Esophagus muscularis mucosa (tissue), 4 donors: ENCODE data around the gene MTA3. TPM values are rescaled to one million over a fixed set of nuclear protein-coding genes. Genes with fewer than 3 reads are reported as not detected.

Source experiments
- DNase-seq: peaks from one replicate; pipeline ENCODE4 v3.0.0-alpha.2; 2017; ENCODE audit errors: extremely low spot score
- H3K27ac ChIP-seq, 4 donors: fragments of 200-600 bp; sonication (generic); replicated peaks in 1 of 4; 1 replicate in 3 of 4; 2 replicates in 1 of 4; pipeline ENCODE4 v1.5.1; 2016 to 2019; ENCODE audit warnings: mild to moderate bottlenecking in 1 of 4
- H3K27me3 ChIP-seq, 4 donors: fragments of 200-600 bp; sonication (generic); one replicate each; pipeline versions ENCODE4 v1.5.1 to v1.6.0; 2016 to 2019
- H3K36me3 ChIP-seq, 4 donors: fragments of 200-600 bp; sonication (generic); one replicate each; pipeline ENCODE4 v1.5.1; 2016 to 2019
- H3K4me1 ChIP-seq, 4 donors: fragments of 200-600 bp; sonication (generic); one replicate each; pipeline ENCODE4 v1.5.1; 2016 to 2019
- H3K4me3 ChIP-seq, 4 donors: fragments of 200-600 bp; sonication (generic); 1 replicate in 2 of 4; 2 replicates in 2 of 4; pipeline ENCODE4 v1.5.1; 2016 to 2019; ENCODE audit warnings: mild to moderate bottlenecking in 4 of 4, moderate library complexity in 1 of 4
- H3K9me3 ChIP-seq, 4 donors: fragments of 200-600 bp; sonication (generic); 1 replicate in 3 of 4; 2 replicates in 1 of 4; pipeline ENCODE4 v1.5.1; 2016 to 2019
- CTCF ChIP-seq, 3 experiments: fragments of 200-600 bp in 2 of 3; fragments of 450-650 bp in 1 of 3; sonication (generic) in 2 of 3; IDR thresholded peaks; one replicate each; pipeline ENCODE4 v1.5.1; 2017 to 2019; ENCODE audit warnings: antibody characterized with exemption in 3 of 3, mild to moderate bottlenecking in 2 of 3, moderate library complexity in 1 of 3
- EP300 ChIP-seq: sonication (generic); formaldehyde crosslinking; IDR thresholded peaks from one replicate; pipeline ENCODE4 v1.6.1; 2017; ENCODE audit warnings: antibody characterized with exemption
- POLR2A ChIP-seq: fragments of 450-650 bp; IDR thresholded peaks from one replicate; pipeline ENCODE4 v1.6.1; 2017; ENCODE audit warnings: antibody characterized with exemption, moderate library complexity, mild to moderate bottlenecking, low read depth
- POLR2AphosphoS5 ChIP-seq, 2 donors: sonication (generic); formaldehyde crosslinking; IDR thresholded peaks; one replicate each; pipeline ENCODE4 v1.6.1; 2017; ENCODE audit warnings: antibody characterized with exemption in 2 of 2
- WGBS: methylation state at CpG from one replicate; pipeline ENCODE4 v1.1.5; 2018; 5-methylcytosine and 5-hydroxymethylcytosine counted together
- intact Hi-C: fragments of 100-400 bp; cut with DNase I; formaldehyde crosslinking; loops from one replicate; pipeline ENCODE4 v1.15.1; 2023
- total RNA-seq, 4 donors: library from RNA; depleted of rRNA; stranded (reverse); fragments of >200 nt; gene quantifications; one replicate each; pipeline versions ENCODE4 v1.1.0 to v1.2.1, GENCODE V29; 2016

Gene MTA3
- total RNA-seq, 4 donors from 2014 or later = 20.5 to 27.7 (median 24.3) TPM

DNA sequence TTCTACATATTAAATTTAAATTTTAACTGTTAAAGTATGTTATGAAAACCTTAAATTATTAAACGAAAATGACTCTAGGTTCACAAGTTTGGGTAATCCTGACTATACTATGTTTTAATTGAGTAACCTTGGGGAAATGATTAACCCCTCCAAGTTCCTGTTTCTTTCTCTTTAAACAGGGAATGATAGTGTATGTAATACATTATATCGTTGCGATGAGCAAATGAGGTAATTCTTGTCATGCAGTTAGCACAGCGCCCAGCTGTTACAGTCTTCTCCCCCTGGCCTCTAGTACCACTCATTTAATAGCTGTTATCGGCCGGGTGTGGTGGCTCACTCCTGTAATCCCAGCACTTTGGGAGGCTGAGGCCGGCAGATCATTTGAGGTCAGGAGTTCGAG, 80.4 kb downstream of the MTA3 start:
- TF ChIP-seq EP300 (no peak), POLR2A (no peak), POLR2AphosphoS5 (IDR thresholded peaks at IDR 0.05) (no peak), CTCF (IDR thresholded peaks at IDR 0.05) (no peak)
- H3K27ac ChIP-seq = no peak overlapping the region

DNA sequence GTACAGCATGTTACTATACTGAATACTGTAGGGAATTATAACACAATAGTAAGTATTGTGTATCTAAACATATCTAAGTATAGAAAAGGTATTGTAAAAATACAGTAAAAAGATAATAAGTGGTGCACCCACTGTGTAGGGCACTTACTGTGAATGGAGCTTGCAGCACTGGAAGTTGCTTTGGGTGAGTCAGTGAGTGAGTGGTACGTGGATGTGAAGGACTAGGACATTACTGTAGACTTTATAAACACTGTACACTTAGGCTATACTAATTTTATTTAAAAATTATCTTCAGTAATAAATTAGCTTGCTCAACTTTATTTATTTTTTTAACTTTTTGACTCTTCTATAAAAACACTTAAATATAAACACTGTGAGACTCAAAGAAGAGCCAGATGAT, 82.6 kb downstream of the MTA3 start:
- Histone ChIP-seq H3K9me3 (no peaks in the 10 kb centered on the region), H3K4me1 (peaks cover 0 to 11% (median 8%) of the 10 kb centered on the region in 4 donors), H3K27ac (no peak overlapping the region), H3K36me3 (peaks cover 0 to 23% (median 6%) of the 10 kb centered on the region in 4 donors), H3K4me3 (no peak overlapping the region), H3K27me3 (no peaks in the 10 kb centered on the region)
- intact Hi-C loops = no loop called here
- DNase-seq = no peak
- 63% methylated on average over 1 of the region's 1 CpG for WGBS
- TF ChIP-seq POLR2AphosphoS5 (IDR thresholded peaks at IDR 0.05) = no peak
- TF ChIP-seq EP300 = no peak
- no peak for TF ChIP-seq CTCF (IDR thresholded peaks at IDR 0.05)
- no peak for TF ChIP-seq POLR2A

More for the DNA sequence above, 80.4 kb downstream of the MTA3 start:
- no peaks in the 10 kb centered on the region for H3K9me3 ChIP-seq
- peaks cover 12 to 37% (median 21%) of the 10 kb centered on the region in 4 donors for H3K36me3 ChIP-seq
- intact Hi-C loops = no loop called here
- H3K4me3 ChIP-seq = no peak overlapping the region
- H3K4me1 ChIP-seq = peaks cover 0 to 6% (median 2%) of the 10 kb centered on the region in 4 donors
- DNase-seq = no peak
- 89% methylated on average over 8 of the region's 8 CpGs for WGBS
- H3K27me3 ChIP-seq = no peaks in the 10 kb centered on the region

GRCh38 chr2:42652086-42652485, 83.7 kb downstream of the MTA3 start:
- intact Hi-C loops = no loop called here
- H3K36me3 ChIP-seq = peaks cover 3 to 24% (median 7%) of the 10 kb centered on the region in 4 donors
- WGBS = 91% methylated on average over 6 of the region's 6 CpGs
- no peaks in the 10 kb centered on the region for H3K9me3 ChIP-seq
- TF ChIP-seq EP300 (no peak), POLR2AphosphoS5 (IDR thresholded peaks at IDR 0.05) (no peak), POLR2A (no peak), CTCF (IDR thresholded peaks at IDR 0.05) (no peak)
- H3K27me3 ChIP-seq = no peaks in the 10 kb centered on the region
- no peak overlapping the region for H3K27ac ChIP-seq
- no peak for DNase-seq
- H3K4me1 ChIP-seq = peaks cover 0 to 11% (median 8%) of the 10 kb centered on the region in 4 donors
- no peak overlapping the region for H3K4me3 ChIP-seq

DNA sequence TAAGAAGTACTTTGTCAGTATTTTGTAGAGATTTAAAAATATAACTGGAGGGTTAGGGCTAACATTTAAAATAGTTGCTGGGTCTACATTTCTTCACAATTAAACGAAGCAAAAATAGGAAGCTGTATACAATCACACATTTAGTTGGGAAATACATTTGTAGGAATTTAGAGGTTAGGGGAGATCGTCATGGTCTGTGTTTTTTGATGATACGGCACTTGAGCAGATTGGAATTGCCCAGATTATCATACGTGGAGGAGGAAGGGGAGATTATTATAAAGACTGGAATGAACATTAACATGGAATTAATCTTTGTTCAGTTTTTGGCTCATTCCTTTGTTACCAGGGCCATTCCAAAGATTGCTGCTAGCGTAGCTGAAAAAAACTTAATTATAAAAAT, 84.6 kb downstream of the MTA3 start:
- DNase-seq = no peak
- no peak for TF ChIP-seq EP300
- no peak for TF ChIP-seq CTCF (IDR thresholded peaks at IDR 0.05)
- no peak for TF ChIP-seq POLR2A
- no peak for TF ChIP-seq POLR2AphosphoS5 (IDR thresholded peaks at IDR 0.05)
- H3K9me3 ChIP-seq = no peaks in the 10 kb centered on the region
- WGBS = 67% methylated on average over 5 of the region's 5 CpGs
- no peak overlapping the region for H3K4me3 ChIP-seq
- H3K36me3 ChIP-seq = peaks cover 3 to 19% (median 7%) of the 10 kb centered on the region in 4 donors
- peaks cover 0 to 11% (median 8%) of the 10 kb centered on the region in 4 donors for H3K4me1 ChIP-seq
- H3K27me3 ChIP-seq = no peaks in the 10 kb centered on the region
- no peak overlapping the region for H3K27ac ChIP-seq
- intact Hi-C loops = no loop called here

DNA sequence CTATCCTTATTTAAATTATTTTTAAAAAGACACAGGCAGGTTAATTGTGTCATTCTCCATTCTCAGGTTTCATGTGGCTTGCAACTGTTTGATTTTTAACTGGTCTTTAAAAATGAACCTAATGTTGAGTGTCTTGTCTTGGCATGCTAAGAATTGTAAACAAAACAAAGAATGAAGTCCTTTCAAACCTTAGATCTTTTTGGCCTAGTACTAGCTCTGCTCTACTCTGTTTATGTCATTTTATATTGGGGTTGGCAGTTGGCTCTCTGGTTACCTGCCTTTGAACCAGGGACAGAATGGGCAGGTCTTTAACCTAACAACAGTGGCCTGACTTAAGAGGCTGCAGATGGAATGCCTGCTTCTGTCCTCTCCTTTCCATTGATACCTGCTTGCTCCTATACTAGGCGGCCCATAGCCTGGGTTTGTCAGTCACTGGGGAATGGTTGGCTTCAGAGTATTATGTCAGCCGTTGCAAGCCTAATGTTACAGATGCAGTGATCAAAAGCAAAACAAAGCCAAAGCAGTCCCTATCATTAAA, 85.5 kb downstream of the MTA3 start:
- Histone ChIP-seq H3K36me3 (peaks cover 3 to 22% (median 7%) of the 10 kb centered on the region in 4 donors), H3K27me3 (no peaks in the 10 kb centered on the region), H3K4me1 (peaks cover 0 to 11% (median 8%) of the 10 kb centered on the region in 4 donors), H3K27ac (no peak overlapping the region), H3K9me3 (no peaks in the 10 kb centered on the region), H3K4me3 (no peak overlapping the region)
- DNase-seq = no peak
- 97% methylated on average over 2 of the region's 2 CpGs for WGBS
- TF ChIP-seq POLR2AphosphoS5 (IDR thresholded peaks at IDR 0.05) (no peak), EP300 (no peak), POLR2A (no peak), CTCF (IDR thresholded peaks at IDR 0.05) (no peak)
- intact Hi-C loops = no loop called here
